GM12873 (cell line): Measurements from ENCODE around the gene ERCC6.

Source experiments
- CTCF ChIP-seq: IDR thresholded peaks from 2 replicates; pipeline ENCODE4 v1.5.1; 2012; ENCODE audit warnings: low read depth, mild to moderate bottlenecking, moderate library complexity, low read length, control low read depth; ENCODE audit not compliant: insufficient read depth; ENCODE audit errors: missing control alignments

The ERCC6 gene

DNA sequence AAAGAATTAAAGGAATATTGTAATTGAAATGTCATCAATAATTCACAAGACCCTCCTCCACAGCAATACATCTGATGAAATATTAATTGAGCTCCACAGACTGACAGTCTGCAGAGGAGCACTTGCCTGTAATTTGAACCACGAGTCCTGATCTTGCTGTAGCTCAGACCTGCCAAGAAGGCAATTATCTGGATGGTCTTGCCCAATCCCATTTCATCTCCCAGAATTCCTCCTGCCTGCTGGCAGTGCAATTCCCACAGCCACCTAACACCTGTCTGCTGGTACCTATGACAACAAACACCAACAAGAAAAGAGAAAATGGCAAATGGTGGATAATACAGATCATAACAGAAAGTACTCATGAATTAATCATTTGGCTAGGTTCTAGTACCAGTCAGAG, 38.5 kb downstream of the ERCC6 start:
- TF ChIP-seq CTCF: no peak

GRCh38 chr10:49499305-49499851, 39.5 kb downstream of the ERCC6 start:
- TF ChIP-seq CTCF: no peak

- TF ChIP-seq CTCF: no peak
These were observed 40.5 kb downstream of the ERCC6 start for GRCh38 chr10:49498425-49498824.

DNA sequence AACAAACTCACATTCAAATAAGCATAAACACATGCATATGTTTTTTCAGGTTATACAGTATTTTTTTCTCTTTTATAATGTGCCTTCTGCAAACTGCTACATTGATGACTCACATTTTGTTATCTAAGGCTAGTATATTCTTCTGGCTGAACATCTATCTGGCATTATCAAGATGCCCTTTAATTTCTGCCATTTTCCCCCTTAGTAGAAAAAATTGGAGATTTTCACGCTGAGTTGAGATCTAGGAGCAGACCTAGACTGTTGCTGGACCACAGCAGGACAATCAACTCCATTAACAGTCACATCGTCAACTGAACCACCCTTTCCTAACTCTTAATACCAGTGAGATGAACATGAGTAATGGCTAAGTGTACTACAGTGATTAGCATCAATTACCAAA, 41.6 kb downstream of the ERCC6 start:
- TF ChIP-seq CTCF: no peak

- TF ChIP-seq CTCF: no peak
These were observed 50.7 kb downstream of the ERCC6 start for GRCh38 chr10:49488056-49488717.

- no peak for TF ChIP-seq CTCF
These were observed 52.2 kb downstream of the ERCC6 start for GRCh38 chr10:49486738-49487137.

- TF ChIP-seq CTCF: no peak
These were observed 52.9 kb downstream of the ERCC6 start for GRCh38 chr10:49486009-49486408.
